SH-SY5Y (cell line): ENCODE data around the gene TMEM139.

Experiments
- GATA2 ChIP-seq: IDR thresholded peaks from 2 replicates; pipeline ENCODE4 v1.6.1; 2011; ENCODE audit warnings: mild to moderate bottlenecking, low read depth, low read length
- GATA3 ChIP-seq: IDR thresholded peaks from 2 replicates; pipeline ENCODE4 v1.6.1; 2011; ENCODE audit warnings: low read depth, mild to moderate bottlenecking, low read length, moderate library complexity

DNA sequence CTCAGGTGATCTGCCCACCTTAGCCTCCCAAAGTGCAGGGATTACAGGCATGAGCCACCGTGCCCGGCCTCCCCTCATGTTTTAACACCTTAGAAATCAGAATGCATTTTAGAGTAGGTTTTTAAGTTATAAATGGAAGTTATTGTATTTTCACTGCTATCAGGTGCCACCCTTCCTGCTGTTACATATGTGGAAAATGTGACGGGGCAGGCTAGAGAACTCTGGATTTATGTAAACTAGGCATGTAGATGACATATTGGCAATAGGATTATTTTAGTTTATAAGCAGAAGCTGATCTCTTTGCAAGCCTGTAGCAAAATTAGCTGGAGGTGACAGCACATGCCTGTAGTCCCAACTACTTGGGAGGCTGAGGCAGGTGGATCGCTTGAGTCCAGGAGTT is 5.5 kb downstream of the TMEM139 start:
- TF ChIP-seq GATA2 (no peak), GATA3 (no peak)
